ENCODE results near the gene L3HYPDH.

Gene L3HYPDH

DNA sequence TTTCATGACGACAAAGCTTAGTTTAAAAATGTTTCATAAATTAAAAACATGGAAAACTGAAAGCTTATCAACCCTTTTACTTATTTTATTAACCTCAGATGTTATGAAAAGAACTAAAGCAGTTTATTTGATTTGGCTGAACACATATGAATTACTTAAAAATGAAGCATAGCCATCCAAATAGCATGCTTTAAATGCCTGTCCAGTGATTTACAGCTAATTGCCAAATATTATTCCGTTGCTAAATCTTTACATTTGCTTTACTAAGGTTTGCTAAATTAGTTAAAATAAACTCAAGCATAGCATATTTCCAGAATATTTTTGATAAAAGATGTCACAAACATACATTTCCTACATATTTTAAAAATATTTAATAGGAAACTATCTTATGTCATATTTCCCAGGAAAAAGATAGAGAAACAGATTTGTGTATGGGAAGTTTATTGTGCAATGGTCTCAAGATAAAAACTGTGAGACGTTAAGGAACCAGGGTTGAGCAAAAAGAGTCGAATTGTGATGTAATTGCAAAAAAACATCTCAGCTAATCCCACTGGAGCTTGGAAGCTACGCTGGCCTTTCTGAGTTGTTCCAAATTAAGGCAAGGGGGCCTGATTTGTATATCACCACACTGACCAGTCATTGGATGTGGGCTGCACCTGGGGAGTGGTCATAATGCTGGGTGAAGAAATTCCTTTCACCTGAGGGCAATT is 44.8 kb downstream of the L3HYPDH start:
- TF ChIP-seq, protein P1, sequence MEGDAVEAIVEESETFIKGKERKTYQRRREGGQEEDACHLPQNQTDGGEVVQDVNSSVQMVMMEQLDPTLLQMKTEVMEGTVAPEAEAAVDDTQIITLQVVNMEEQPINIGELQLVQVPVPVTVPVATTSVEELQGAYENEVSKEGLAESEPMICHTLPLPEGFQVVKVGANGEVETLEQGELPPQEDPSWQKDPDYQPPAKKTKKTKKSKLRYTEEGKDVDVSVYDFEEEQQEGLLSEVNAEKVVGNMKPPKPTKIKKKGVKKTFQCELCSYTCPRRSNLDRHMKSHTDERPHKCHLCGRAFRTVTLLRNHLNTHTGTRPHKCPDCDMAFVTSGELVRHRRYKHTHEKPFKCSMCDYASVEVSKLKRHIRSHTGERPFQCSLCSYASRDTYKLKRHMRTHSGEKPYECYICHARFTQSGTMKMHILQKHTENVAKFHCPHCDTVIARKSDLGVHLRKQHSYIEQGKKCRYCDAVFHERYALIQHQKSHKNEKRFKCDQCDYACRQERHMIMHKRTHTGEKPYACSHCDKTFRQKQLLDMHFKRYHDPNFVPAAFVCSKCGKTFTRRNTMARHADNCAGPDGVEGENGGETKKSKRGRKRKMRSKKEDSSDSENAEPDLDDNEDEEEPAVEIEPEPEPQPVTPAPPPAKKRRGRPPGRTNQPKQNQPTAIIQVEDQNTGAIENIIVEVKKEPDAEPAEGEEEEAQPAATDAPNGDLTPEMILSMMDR (conservative IDR thresholded peaks at IDR 0.05), result no peak

DNA sequence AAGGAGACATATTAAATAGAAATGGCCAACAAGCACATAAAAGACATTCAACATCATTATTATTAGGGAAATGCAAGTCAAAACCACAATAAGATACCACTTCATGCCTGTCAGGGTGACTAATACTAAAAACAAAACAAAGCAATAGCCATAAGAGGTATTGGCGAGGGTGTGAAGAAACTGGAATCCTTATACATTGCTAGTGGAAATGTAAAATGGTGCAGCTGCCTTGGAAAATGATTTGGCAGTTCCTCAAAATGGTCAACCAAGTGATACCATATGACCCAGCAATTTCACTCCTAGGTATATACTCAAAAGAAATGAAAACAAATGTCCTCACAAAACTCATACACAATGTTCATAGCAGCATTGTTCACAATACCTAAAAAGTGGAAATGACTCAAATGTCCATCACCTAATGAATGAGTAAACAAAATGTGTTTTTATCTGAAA is 46.0 kb downstream of the L3HYPDH start:
- H3K27ac ChIP-seq, result no peak overlapping the region

More for the DNA sequence above, 44.8 kb downstream of the L3HYPDH start:
- H3K27ac ChIP-seq, result no peak overlapping the region

DNA sequence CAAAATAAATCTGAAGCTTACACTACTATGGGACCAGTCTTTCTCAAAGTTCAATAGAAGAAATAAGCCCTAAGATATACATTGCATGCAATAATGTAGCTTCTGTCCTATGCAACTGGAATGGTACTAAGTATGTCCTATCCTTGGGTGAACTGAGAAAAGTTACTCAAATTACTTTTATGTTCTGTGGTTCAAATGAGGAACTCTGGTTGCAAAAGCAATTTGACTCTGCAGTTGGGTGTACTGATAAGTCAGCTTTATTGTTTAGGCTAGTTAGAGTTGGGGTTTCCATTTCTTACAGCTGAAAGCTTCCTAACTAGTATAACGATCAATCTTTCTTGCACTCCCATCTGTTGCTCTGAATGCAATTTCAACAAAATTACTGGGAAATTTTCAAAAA is 48.2 kb downstream of the L3HYPDH start:
- TF ChIP-seq, protein P1 (conservative IDR thresholded peaks at IDR 0.05), result no peak
- no peak overlapping the region for H3K27ac ChIP-seq

More for the DNA sequence above, 46.0 kb downstream of the L3HYPDH start:
- TF ChIP-seq, protein P1 (conservative IDR thresholded peaks at IDR 0.05), result no peak

DNA sequence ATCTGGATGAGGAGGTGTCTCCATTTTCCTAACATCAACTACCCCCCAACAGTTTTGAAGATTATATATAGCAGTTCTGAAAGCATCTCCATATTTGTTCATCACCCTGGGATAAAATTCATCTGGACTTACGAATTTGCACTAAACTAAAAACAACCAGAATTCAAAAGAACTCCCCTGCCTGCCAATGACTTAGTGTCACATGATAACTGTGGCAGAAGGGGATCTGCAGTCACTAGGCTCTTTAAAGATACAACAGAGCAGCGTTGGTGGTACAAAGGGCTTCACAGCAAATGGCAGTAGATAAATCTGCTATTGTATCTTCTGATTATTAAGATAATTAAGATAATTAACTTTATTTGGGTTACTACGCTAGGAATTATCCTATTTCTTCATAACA is 49.1 kb downstream of the L3HYPDH start:
- H3K27ac ChIP-seq, result no peak overlapping the region
- TF ChIP-seq, protein P1 (conservative IDR thresholded peaks at IDR 0.05), result no peak

DNA sequence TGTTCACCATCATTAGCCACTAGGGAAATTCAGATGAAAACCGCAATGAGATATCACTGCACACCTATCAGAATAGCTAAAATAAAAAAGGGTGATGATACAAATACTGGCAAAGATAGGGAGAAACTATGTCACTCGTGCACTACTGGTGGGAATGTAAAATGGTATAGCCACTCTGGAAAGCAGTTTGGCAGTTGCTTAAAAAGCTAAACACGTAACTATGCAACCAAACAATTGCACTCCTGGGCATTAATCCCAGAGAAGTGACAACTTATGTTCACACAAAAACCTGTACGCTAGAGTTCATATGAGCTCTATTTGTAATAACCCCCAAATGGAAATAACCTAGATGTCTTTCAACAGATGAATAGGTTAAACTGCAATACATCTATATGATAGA is 54.4 kb downstream of the L3HYPDH start:
- TF ChIP-seq, protein P1 (conservative IDR thresholded peaks at IDR 0.05), result no peak
- no peak overlapping the region for H3K27ac ChIP-seq

DNA sequence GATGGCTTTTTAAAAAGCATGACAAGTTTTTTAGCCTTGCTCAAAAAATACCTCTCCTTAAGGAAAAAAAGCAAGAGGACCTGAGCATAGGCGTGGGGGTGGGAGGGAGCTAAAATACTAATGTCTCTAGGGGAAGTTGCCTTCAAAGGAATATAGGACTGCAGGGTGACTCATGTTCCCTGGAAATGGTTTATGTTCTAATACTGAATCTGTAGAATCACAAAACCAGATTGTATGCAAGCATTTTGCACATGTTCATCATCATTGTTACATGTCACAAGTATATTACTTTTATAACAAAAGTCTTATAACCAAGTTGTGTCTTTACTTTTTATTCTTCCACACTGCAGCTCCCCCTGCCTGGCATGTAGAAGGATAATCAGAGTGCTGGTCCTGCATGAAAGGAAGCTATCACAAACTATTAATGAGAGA is 55.6 kb downstream of the L3HYPDH start:
- TF ChIP-seq, protein P1 (conservative IDR thresholded peaks at IDR 0.05), result peak; percentile 33; the same call in 1 of the 2 replicates
- no peak overlapping the region for H3K27ac ChIP-seq

DNA sequence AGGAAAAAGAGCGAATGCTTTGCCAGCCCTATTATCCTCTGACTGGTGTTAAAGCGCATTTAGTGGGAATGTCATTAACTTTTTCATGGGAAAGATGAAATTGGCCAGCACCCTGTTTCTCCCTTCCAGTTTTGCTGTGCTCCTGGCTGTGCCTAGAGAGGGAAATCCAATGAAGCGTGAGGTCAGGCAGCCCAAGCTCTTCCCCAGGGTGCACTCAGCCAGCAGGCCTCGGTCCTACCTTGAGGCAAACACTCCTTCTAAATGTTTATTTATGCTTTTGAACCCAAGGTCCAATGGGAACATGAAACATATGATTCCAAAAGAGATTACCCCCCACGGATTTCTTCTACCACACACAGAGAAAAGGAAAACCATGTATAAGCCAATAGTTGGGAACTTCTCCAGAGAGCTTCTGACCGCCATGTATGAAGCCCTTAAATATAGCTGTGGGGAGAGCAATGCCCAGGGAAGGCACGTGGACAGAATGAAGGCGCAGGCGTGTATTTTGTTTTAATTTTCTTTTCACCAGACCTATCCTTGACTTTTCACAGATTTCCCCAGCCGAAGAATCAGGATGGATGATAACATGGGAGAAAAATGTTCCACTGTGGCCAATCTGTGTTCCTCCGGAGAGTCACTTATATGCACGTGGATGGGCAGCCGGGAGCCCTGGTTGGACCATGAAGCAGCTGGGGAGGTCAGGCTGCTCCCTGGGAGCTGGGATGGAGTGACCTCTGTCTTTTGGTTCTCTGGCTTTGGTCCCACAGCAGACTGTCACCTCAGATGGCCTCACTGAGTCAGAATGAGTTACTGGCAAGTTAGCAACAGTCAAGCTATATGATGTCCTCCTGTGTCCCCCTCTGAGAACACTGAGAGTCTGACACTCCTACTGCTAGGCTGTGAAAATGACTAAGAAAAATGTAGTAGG is 56.3 kb downstream of the L3HYPDH start:
- TF ChIP-seq, protein P1 (conservative IDR thresholded peaks at IDR 0.05), result no peak

More for the DNA sequence above, 56.3 kb downstream of the L3HYPDH start:
- no peak overlapping the region for H3K27ac ChIP-seq
